Motor neuron (in vitro differentiated cells): Measurements from ENCODE around the gene OR6B3. TPM values are rescaled to one million over a fixed set of nuclear protein-coding genes. Genes with fewer than 3 reads are reported as not detected.

Source experiments
- ATAC-seq, 8 experiments: fragments of 200-7000 bp; cut with Tn5 transposase; replicated peaks in 6 of 8; 2 replicates each; pipeline ENCODE4 v1.8.0; 2021; ENCODE audit warnings: mild to moderate bottlenecking in 8 of 8, moderate library complexity in 8 of 8
- H3K27ac ChIP-seq, 2 donors: fragments of 250-450 bp; sonication (Bioruptor Pico); 2 replicates each; pipeline ENCODE4 v1.9.0; 2021; ENCODE audit warnings: antibody characterized with exemption in 2 of 2, mild to moderate bottlenecking in 2 of 2, moderate library complexity in 1 of 2
- H3K4me1 ChIP-seq, 2 donors: fragments of 250-450 bp; sonication (Bioruptor Pico); replicated peaks in 1 of 2; 2 replicates each; pipeline ENCODE4 v1.6.1; 2021; ENCODE audit warnings: antibody characterized with exemption in 2 of 2, mild to moderate bottlenecking in 2 of 2, moderate library complexity in 1 of 2
- H3K4me3 ChIP-seq, 5 donors: fragments of 250-450 bp; sonication (Bioruptor Pico); 2 replicates each; pipeline ENCODE4 v1.9.0; 2021; ENCODE audit warnings: antibody characterized with exemption in 5 of 5, mild to moderate bottlenecking in 5 of 5, moderate library complexity in 4 of 5
- WGBS, 10 experiments: fragments of 450-650 bp; shearing (Covaris generic); methylation state at CpG; one replicate each; pipeline ENCODE4 v1.0.0; 2022; 5-methylcytosine and 5-hydroxymethylcytosine counted together
- in situ Hi-C, 9 experiments: fragments of 400-800 bp; cut with MboI; loops; one replicate each; pipeline ENCODE4 v1.15.0; 2021; ENCODE audit warnings: low sequenced_read_pairs in 9 of 9, low pct_unique_long_range_greater_than_20kb in 2 of 9; ENCODE audit not compliant: unreplicated experiment in 9 of 9
- total RNA-seq, 8 experiments: library from RNA; unstranded; fragments of 300-600 nt; gene quantifications; 2 replicates each; pipeline versions ENCODE4 v1.2.3 to v1.2.4, GENCODE V29; 2022

Gene OR6B3
- total RNA-seq = 1 to 10 TPM in 2 of 8 experiments, under 1 TPM in 1, not detected in 5; 0.31 to 1.4 (median 1.1) TPM

GRCh38 chr2:240053173-240054155, at the start of gene OR6B3:
OR6B3 (minus strand) TSS chr2:240053521.
- WGBS, 10 experiments = 44 to 100% (median 78%) methylated on average over 1 to 5 of the region's 28 CpGs; no CpG with 5 or more reads in 4 of the 10 experiments
- ATAC-seq = no peak
- Histone ChIP-seq H3K4me3 (no peak within 1 kb of the TSS), H3K4me1 (no peaks in the 10 kb centered on the region), H3K27ac (no peak within 1 kb of the TSS)
- in situ Hi-C loops = loop anchor here in 4 of 9 experiments (10.0 to 25.0 kb wide), 2 partner anchors 91 to 384 kb away; partner anchors contain the start of genes GPC1 (in 3 of the 4) and OTOS (in 1 of the 4)

GRCh38 chr2:240098349-240098748, 45.0 kb upstream of the OR6B3 start:
- 7 to 65% (median 40%) methylated on average over 1 to 2 of the region's 2 CpGs; no CpG with 5 or more reads in 1 of the 10 experiments for WGBS, 10 experiments
- in situ Hi-C loops = no loop called here
- no peaks in the 10 kb centered on the region for H3K4me1 ChIP-seq
- no peak overlapping the region for H3K4me3 ChIP-seq
- ATAC-seq = no peak
- no peak overlapping the region for H3K27ac ChIP-seq

DNA sequence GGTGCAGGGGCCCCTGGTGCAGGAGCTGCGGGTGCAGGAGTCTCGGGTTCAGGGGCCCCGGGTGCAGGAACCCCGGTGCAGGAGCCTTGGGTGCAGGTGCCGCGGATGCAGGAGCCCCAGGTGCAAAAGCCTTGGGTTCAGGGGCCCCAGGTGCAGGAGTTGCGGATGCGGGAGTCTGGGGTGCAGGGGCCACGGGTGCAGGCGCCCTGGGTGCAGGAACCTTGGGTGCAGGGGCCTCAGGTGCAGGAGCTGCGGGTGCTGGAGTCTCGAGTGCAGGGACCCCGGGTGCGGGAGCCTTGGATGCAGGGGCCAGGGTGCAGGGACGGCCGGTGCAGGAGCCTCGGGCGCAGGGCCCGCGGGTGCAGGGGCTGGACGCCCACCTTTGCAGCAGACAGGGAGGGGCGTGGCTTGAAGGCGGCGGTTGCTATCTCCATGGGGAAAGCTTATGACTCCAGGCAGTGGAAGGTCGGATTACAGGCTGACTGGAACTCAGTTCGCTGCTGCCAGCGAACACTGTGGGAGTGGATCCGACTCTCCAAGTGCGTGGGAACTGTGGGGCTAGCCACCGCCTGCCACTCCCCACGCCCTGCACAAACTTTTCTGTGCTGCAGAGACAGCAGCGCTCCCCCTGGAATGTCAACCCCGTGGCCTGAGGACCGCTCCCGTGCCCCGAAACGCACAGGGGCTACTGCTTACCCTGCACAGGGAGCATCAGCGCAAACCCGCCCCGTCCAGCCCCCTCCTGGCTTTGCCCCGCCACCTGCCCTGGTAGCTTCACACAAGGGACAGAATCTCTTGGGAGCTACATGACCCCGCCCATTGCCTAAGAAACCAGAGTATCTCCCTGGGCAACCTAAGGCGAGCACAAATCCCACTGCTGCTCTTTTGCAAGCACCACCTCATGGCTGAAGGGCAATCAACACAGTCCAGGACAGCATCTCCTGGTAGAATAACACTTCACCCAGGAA, 42.5 kb upstream of the OR6B3 start:
- WGBS, 10 experiments = 0 to 80% (median 27%) methylated on average over 1 to 4 of the region's 43 CpGs; no CpG with 5 or more reads in 6 of the 10 experiments
- peak in 4 of 8 experiments; percentile 41 to 98 (median 94) for ATAC-seq
- Histone ChIP-seq H3K4me3 (no peak overlapping the region), H3K27ac (no peak overlapping the region), H3K4me1 (no peaks in the 10 kb centered on the region)
- in situ Hi-C loops = no loop called here

DNA sequence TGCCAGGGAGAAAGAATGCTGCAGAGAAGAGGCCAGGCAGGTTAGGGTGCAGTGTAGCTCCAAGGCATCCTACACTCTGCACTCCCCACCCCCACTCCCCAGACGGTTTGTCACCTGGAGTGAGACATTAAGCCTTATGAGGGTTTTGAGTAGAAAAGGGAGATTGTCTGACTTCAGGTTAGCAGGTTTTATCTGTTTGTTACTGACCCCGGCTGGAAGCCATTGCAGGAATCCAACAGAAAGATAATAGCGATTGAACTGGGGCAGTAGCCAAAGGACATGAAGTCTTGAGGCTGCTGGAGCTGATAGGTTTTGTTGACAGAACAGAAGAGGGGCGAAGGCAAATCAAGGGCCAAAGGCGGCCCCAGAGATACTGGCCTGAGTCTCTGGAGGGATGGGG, 36.0 kb upstream of the OR6B3 start:
- 20 to 100% (median 67%) methylated on average over 1 to 4 of the region's 5 CpGs; no CpG with 5 or more reads in 2 of the 10 experiments for WGBS, 10 experiments
- Histone ChIP-seq H3K4me3 (no peak overlapping the region), H3K4me1 (no peaks in the 10 kb centered on the region), H3K27ac (no peak overlapping the region)
- ATAC-seq = no peak
- in situ Hi-C loops = no loop called here

- no peak for ATAC-seq
- no peaks in the 10 kb centered on the region for H3K4me1 ChIP-seq
- no peak overlapping the region for H3K27ac ChIP-seq
- in situ Hi-C loops = no loop called here
- H3K4me3 ChIP-seq = no peak overlapping the region
These were observed 33.2 kb upstream of the OR6B3 start for GRCh38 chr2:240086563-240086962.

DNA sequence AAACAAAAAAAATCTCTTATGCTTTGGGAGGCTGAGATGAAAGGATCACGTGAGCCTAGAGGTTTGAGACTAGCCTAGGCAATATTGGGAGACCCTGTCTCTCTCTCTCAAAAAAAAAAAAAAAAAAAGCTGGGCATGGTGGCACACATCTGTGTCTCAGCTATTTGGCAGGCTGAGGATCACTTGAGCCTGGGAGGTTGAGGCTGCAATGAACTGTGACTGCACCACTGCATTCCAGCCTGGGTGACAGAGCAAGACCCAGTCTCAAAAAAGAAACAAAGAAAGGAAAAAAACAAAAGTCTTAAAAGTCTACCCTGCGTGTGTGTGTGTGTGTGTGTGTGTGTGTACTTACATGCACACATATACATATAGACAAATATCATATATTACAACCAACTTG, 25.3 kb upstream of the OR6B3 start:
- in situ Hi-C loops = no loop called here
- 0 to 80% (median 15%) methylated on average over 1 to 2 of the region's 2 CpGs; no CpG with 5 or more reads in 3 of the 10 experiments for WGBS, 10 experiments

DNA sequence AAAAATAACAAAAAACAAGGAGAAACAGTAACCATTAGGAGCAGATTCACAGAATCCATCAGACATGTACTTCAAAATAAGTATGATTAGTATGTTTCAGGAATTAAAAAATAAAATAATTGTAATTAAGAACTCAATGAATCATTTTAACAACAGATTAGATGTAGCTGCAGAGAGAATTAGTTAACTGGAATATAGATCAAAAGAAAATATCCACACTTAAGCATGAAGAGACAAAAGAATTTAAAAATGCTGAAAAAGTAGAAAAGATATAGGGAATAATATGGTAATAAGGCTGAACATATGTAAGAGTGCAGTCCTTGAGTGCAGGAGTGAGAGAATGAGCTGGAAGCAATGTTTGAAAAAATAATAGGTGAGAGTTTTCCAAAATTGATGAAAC, 24.1 kb upstream of the OR6B3 start:
- Histone ChIP-seq H3K27ac (no peak overlapping the region), H3K4me3 (no peak overlapping the region), H3K4me1 (no peaks in the 10 kb centered on the region)
- in situ Hi-C loops = no loop called here
- no peak for ATAC-seq

More for the DNA sequence above, 25.3 kb upstream of the OR6B3 start:
- Histone ChIP-seq H3K27ac (no peak overlapping the region), H3K4me1 (no peaks in the 10 kb centered on the region), H3K4me3 (no peak overlapping the region)
- no peak for ATAC-seq

- Histone ChIP-seq H3K27ac (no peak overlapping the region), H3K4me3 (no peak overlapping the region), H3K4me1 (no peaks in the 10 kb centered on the region)
- peak in 2 of 8 experiments; percentile 59 to 66 for ATAC-seq
- in situ Hi-C loops = loop anchor here in 3 of 9 experiments (25.0 kb wide), 1 partner anchor 363 kb away; the partner anchor contains the start of gene GPC1 (in 3 of the 3)
- WGBS, 10 experiments = 24 to 100% (median 75%) methylated on average over 1 to 5 of the region's 5 CpGs; no CpG with 5 or more reads in 2 of the 10 experiments
These were observed 21.2 kb upstream of the OR6B3 start for GRCh38 chr2:240074545-240074944.

- WGBS, 10 experiments = 56 to 94% (median 79%) methylated on average over 2 to 3 of the region's 3 CpGs
- ATAC-seq = no peak
- in situ Hi-C loops = loop anchor here in 3 of 9 experiments (25.0 kb wide), 1 partner anchor 366 kb away; the partner anchor contains the start of gene GPC1 (in 3 of the 3)
These were observed 17.6 kb upstream of the OR6B3 start for GRCh38 chr2:240070907-240071306.

DNA sequence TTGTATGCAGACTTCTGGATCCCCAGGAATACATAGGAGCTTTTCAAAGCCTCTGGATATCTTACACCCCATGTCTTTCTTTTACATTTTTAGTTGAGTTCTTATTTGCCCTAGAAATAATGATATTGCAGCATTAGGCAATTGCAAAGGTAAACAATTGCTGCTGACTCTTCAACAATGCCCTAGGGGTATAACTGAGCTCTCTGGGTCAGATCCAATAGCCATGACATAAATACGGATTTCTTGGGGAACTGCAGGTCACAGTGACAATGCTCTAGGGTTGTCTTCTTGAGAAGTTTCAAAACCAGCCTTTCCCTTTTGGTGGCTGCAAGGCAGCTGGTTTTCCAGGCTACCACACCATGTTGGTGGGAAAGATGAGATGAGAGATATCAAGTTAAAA, 16.5 kb upstream of the OR6B3 start:
- in situ Hi-C loops = loop anchor here in 4 of 9 experiments (10.0 to 25.0 kb wide), 2 partner anchors 75 to 367 kb away; partner anchors contain the start of genes GPC1 (in 3 of the 4) and OTOS (in 1 of the 4)
- no peaks in the 10 kb centered on the region for H3K4me1 ChIP-seq
- WGBS, 10 experiments = 0 to 80% (median 57%) methylated on average over 1 of the region's 1 CpG; no CpG with 5 or more reads in 3 of the 10 experiments
- no peak for ATAC-seq
- H3K27ac ChIP-seq = no peak overlapping the region
- H3K4me3 ChIP-seq = no peak overlapping the region

More at GRCh38 chr2:240070907-240071306, 17.6 kb upstream of the OR6B3 start:
- Histone ChIP-seq H3K4me1 (no peaks in the 10 kb centered on the region), H3K4me3 (no peak overlapping the region), H3K27ac (no peak overlapping the region)

- WGBS, 10 experiments = 40 to 100% (median 91%) methylated on average over 1 of the region's 1 CpG; no CpG with 5 or more reads in 1 of the 10 experiments
- ATAC-seq = no peak
- H3K27ac ChIP-seq = no peak overlapping the region
- no peak overlapping the region for H3K4me3 ChIP-seq
- in situ Hi-C loops = loop anchor here in 4 of 9 experiments (10.0 to 25.0 kb wide), 2 partner anchors 77 to 369 kb away; partner anchors contain the start of genes GPC1 (in 3 of the 4) and OTOS (in 1 of the 4)
- no peaks in the 10 kb centered on the region for H3K4me1 ChIP-seq
These were observed 14.9 kb upstream of the OR6B3 start for GRCh38 chr2:240068193-240068592.

DNA sequence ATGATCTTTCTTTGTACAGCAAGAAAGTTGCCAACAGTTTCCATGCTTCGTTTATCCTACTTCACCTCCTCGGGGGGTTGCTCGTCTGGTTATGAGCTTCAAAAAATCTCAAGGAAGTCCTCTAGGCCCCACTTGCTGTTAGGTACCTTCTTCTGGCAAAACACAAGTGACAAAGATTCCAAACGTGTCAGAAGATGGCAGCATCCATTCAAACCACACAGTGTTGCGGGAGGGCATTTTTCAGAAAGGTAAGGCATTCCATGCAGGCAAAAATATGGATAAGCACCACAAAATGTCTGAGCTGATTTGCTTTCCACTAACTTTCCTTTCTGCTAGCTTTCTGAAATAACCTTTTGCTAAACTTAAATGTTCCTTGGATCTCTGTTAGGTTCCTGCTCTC, 13.2 kb upstream of the OR6B3 start:
- Histone ChIP-seq H3K27ac (no peak overlapping the region), H3K4me1 (no peaks in the 10 kb centered on the region)

More for the DNA sequence above, 13.2 kb upstream of the OR6B3 start:
- no peak for ATAC-seq
- 31 to 95% (median 75%) methylated on average over 2 to 5 of the region's 5 CpGs; no CpG with 5 or more reads in 3 of the 10 experiments for WGBS, 10 experiments
- no peak overlapping the region for H3K4me3 ChIP-seq
- in situ Hi-C loops = loop anchor here in 4 of 9 experiments (10.0 to 25.0 kb wide), 2 partner anchors 78 to 371 kb away; partner anchors contain the start of genes GPC1 (in 3 of the 4) and OTOS (in 1 of the 4)
